ENCODE data around the gene CBX8.

Gene CBX8

DNA sequence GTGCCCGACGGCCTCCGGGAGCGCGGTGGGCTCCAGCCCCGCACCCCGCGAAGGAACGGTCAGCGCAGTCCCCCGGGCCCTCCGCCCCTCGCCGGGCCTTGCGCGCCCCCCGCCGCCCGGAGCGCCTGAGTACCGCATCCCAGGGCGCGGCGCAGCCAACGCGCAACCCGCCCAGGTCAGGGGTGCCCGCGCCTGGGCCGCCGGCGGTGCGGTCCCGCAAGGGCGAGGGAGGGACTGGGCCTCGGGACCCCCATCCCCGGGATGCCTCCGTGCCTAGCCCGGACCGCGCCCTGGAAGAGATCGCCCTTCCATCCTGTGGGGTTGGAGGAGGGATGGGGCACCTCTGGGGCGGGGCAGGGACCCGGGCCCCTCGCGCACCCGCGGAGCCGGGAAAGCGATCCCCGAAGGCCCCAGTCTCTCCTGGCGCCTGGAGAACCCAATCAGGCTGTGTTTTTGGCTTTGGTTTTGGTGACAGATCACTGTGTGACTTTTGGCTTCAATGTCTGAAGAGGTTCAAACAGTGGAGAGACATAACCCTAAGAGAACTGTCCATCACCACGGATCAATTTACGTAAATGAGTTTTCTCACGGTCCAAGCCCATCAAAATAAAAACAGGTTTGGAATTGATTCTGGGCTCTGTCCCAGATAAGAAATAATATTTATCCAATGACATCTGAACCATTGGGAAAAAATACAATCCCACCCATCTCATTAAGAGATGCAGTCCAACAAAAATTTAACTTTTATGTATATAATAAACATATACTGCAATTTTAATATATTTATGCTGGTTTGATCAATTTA lies 48.4 kb downstream of the CBX8 start:
- DNase-seq, result no peak

DNA sequence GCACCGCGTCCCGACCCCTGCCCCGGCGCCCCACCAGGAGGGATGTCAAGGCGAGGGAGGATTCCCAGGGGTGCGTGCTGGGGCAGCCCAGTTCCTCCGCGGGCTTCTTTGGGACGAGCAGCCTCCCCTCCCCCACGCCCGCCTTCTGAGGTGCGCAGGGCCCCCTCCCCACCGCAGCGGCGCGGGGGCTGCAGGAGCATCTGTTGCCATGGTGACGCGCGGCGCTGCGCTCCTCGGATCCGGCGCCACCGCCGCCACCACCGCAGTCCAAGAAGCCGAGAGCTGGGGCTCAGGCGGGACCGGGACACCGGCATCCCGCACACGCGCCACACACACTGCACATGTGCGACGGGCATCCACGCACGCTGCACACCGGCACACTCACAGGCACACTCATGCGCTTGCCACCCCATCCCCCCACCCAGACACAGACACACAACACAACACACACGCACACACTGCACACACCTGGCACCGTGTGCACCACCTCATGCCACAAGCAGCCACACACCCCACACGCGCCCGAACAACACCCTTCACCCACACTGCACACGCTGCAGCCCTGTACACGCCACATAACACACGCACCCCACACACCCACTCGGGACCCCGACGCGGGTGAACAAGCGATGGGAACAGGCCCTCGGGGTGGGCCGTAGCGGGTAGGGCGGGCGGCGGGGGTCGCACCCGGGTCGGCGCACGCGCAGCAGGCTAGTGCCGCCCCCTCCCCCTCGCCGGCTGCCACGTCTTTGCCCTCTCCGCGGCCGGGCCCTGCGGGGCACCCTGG lies 49.2 kb downstream of the CBX8 start:
- DNase-seq, result peak; percentile 44

DNA sequence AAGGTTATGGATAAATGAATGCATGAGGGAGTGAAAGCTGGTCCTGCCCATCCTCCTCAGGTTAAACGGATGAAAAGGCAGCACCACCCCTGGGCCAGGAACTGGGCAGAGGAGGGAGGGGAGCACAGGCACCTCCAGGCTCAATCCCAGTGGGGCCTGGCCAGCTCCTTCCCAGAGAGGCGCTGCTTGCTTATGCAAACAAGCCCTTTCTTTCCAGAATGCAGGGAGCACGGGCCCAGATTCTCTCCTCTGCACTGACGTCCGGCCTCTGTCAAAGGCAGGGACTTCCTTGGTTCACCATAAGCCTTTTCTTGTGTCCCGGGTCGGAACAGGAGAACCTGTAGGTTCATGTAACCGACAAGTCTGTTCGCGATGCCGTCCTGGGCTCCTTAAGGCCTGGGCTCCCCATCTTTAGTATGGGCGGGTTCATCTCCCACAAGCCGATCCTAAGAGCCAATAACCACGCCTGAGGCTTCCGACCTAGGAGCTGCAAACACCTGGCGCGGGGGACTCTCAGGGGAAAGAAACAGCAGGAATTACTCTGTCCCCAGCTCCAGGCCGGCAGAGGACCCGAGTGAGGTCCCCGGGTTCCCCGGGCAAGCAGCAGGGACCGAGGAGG lies 49.9 kb downstream of the CBX8 start:
- no peak for DNase-seq

DNA sequence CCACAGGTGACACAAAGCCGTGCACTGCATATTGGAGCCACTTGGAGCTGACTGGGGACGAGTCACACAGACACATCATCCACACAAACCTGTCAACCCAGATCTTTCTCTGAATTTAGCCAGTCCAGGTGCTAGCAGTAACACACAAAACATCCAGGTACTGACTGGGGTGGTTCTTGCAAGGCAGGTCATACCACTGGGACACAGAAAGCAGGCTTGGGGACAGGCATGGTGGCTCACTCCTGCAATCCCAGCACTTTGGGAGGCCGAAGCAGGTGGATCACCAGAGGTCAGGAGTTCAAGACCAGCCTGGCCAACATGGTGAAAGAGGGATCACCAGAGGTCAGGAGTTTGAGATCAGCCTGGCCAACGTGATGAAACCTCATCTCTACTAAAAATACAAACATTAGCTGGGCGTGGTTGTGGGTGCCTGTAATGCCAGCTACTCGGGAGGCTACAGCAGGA lies 51.2 kb downstream of the CBX8 start:
- no peak for DNase-seq

DNA sequence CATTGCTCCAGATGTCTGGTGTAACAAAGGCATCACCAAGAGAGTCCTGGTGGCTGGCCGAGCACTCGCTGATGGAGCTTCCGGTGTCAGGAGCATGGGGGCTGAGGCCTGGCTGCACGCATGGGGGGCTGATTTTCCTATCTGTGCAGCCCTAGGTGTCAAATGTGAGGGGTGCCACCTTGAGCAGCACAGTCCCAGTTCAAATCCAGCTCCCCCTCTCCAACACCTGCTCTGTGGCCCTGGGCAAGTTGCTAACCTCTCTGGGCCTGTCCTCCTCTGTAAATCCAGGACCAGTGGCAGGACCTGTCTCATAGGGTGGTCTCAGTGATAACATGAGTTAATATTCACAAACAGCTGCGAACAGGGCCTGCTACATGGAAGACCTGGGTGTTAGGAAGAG lies 53.3 kb downstream of the CBX8 start:
- no peak for DNase-seq

DNA sequence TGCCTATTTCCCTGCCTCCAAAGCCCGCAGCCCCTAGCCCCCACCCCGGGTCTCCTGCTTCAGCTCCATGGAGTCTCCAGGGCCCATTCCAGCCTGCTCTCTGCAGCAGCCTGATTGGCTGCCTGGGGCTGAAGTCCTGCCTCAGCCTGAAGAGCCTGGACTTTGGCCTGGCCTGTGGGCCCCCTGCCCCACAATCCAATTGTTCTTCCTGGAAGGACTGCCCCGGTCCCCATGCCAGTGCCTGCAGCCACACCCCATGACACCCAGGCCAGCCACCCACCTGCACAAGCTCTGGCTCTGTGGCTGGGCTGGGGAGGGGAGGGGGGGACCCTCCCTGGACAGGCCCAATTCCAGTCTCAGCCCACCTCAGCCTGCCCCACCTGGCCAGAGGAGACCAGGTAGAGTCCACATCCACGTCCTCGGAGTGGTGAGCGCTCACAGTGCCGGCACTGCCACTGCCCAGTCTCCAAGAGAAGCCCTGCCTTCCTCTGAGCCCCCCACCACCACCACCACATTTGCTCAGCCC lies 53.9 kb downstream of the CBX8 start:
- no peak for DNase-seq

DNA sequence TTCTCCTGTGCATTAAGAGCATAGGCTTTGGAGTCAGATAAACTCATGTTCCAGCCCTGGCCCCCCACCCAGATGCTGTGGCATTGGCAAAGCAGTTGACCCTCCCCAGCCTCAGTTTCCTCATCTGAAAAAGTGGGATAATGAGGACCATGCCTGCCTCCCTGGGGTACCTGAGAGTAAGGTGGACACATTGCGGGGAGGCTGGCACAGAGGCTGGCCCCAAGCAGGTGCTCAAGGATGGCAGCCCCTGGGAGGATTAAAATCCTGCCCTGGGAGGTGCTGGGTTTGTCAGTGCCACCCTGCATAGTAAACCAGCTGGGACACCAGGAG lies 54.3 kb downstream of the CBX8 start:
- no peak for DNase-seq
